Stromal cell of bone marrow (primary cell): ENCODE data around the gene CDK8.

Source experiments
- DNase-seq: peaks from one replicate; pipeline ENCODE4 v3.0.0-alpha.2; 2012; ENCODE audit warnings: low read depth

Gene CDK8

GRCh38 chr13:26384587-26384986 is 130.7 kb downstream of the CDK8 start:
- DNase-seq: no peak

GRCh38 chr13:26386026-26386425 is 132.1 kb downstream of the CDK8 start:
- no peak for DNase-seq

- no peak for DNase-seq
Observed at GRCh38 chr13:26390203-26390602, 136.3 kb downstream of the CDK8 start.

- no peak for DNase-seq
Observed at GRCh38 chr13:26400545-26400944, 146.6 kb downstream of the CDK8 start.

GRCh38 chr13:26401069-26401468 is 147.1 kb downstream of the CDK8 start:
- no peak for DNase-seq

- DNase-seq: no peak
Observed at GRCh38 chr13:26401578-26402021, 147.7 kb downstream of the CDK8 start.

GRCh38 chr13:26406791-26407190 is 152.9 kb downstream of the CDK8 start:
- no peak for DNase-seq

GRCh38 chr13:26411206-26411605 is 157.3 kb downstream of the CDK8 start:
- no peak for DNase-seq

GRCh38 chr13:26412263-26412662 is 158.3 kb downstream of the CDK8 start:
- no peak for DNase-seq

GRCh38 chr13:26412936-26413716 is 159.2 kb downstream of the CDK8 start:
- DNase-seq: no peak

GRCh38 chr13:26420282-26420960 is 166.5 kb downstream of the CDK8 start:
- DNase-seq: no peak

- DNase-seq: no peak
Observed at GRCh38 chr13:26422036-26422435, 168.1 kb downstream of the CDK8 start.

GRCh38 chr13:26423629-26424028 is 169.7 kb downstream of the CDK8 start:
- DNase-seq: peak; percentile 2

- DNase-seq: no peak
Observed at GRCh38 chr13:26424181-26424580, 170.3 kb downstream of the CDK8 start.

GRCh38 chr13:26425443-26426358 is 171.8 kb downstream of the CDK8 start:
- DNase-seq: peak; percentile 4

GRCh38 chr13:26433776-26434175 is 179.8 kb downstream of the CDK8 start:
- DNase-seq: no peak

- DNase-seq: no peak
Observed at GRCh38 chr13:26435171-26435570, 181.2 kb downstream of the CDK8 start.

GRCh38 chr13:26435646-26436045 is 181.7 kb downstream of the CDK8 start:
- no peak for DNase-seq

- DNase-seq: no peak
Observed at GRCh38 chr13:26436914-26437313, 183.0 kb downstream of the CDK8 start.

- peak; percentile 17 for DNase-seq
Observed at GRCh38 chr13:26440111-26440510, 186.2 kb downstream of the CDK8 start.

- DNase-seq: no peak
Observed at GRCh38 chr13:26441476-26441875, 187.5 kb downstream of the CDK8 start.

- DNase-seq: peak; percentile 43
Observed at GRCh38 chr13:26442541-26442940, 188.6 kb downstream of the CDK8 start.
